Parathyroid adenoma (tissue), 2 donors: ENCODE results near the gene GHR.
A peak's percentile ranks its signal among the peaks of the same experiment; 100 is the strongest.

Experiments used
- H2AFZ ChIP-seq: fragments of 300-600 bp; sonication (generic); one replicate; pipeline ENCODE4 v1.7.0; 2017; ENCODE audit warnings: antibody characterized with exemption, mild to moderate bottlenecking
- H3K27ac ChIP-seq: fragments of 300-600 bp; sonication (generic); one replicate; pipeline ENCODE4 v1.7.0; 2017
- H3K27me3 ChIP-seq: fragments of 300-600 bp; sonication (generic); one replicate; pipeline ENCODE4 v1.7.0; 2017; ENCODE audit warnings: low read length; ENCODE audit not compliant: control insufficient read depth, insufficient read depth
- H3K36me3 ChIP-seq: fragments of 300-600 bp; sonication (generic); one replicate; pipeline ENCODE4 v1.7.0; 2017; ENCODE audit warnings: low read length; ENCODE audit not compliant: control insufficient read depth, insufficient read depth
- H3K4me1 ChIP-seq: fragments of 300-600 bp; sonication (generic); one replicate; pipeline ENCODE4 v1.7.0; 2017; ENCODE audit warnings: control low read depth
- H3K4me2 ChIP-seq: fragments of 300-600 bp; sonication (generic); one replicate; pipeline ENCODE4 v1.7.0; 2017; ENCODE audit warnings: low read length
- H3K4me3 ChIP-seq: fragments of 300-600 bp; sonication (generic); one replicate; pipeline ENCODE4 v1.7.0; 2017; ENCODE audit warnings: low read depth, low read length
- H3K79me2 ChIP-seq: fragments of 300-600 bp; sonication (generic); one replicate; pipeline ENCODE4 v1.7.0; 2017; ENCODE audit warnings: control low read depth
- H3K9ac ChIP-seq: fragments of 300-600 bp; sonication (generic); one replicate; pipeline ENCODE4 v1.7.0; 2017; ENCODE audit warnings: mild to moderate bottlenecking
- H3K9me3 ChIP-seq: fragments of 300-600 bp; sonication (generic); one replicate; pipeline ENCODE4 v1.7.0; 2017; ENCODE audit warnings: low read length; ENCODE audit not compliant: control insufficient read depth
- CTCF ChIP-seq: fragments of 300-600 bp; sonication (generic); IDR thresholded peaks from one replicate; pipeline ENCODE4 v1.7.0; 2017; ENCODE audit warnings: antibody characterized with exemption, mild to moderate bottlenecking
- donor health status: primary hyperparathyroidism.

GHR gene

GRCh38 chr5:42566652-42567295 lies 143.5 kb downstream of the GHR start:
- Histone ChIP-seq H3K36me3 (no peaks in the 10 kb centered on the region), H3K9ac (no peak overlapping the region), H3K9me3 (no peaks in the 10 kb centered on the region), H3K27me3 (no peaks in the 10 kb centered on the region), H3K27ac (peak overlapping the region; percentile 15), H3K4me3 (no peak overlapping the region), H2AFZ (peak overlapping the region; percentile 63), H3K4me2 (peak overlapping the region; percentile 21), H3K79me2 (peaks cover 2% of the 10 kb centered on the region), H3K4me1 (peaks cover 33% of the 10 kb centered on the region)
- TF ChIP-seq CTCF, result no peak

- no peak for TF ChIP-seq CTCF
- Histone ChIP-seq H3K9me3 (no peaks in the 10 kb centered on the region), H2AFZ (no peak overlapping the region), H3K36me3 (no peaks in the 10 kb centered on the region), H3K79me2 (peaks cover 2% of the 10 kb centered on the region), H3K4me1 (peaks cover 28% of the 10 kb centered on the region), H3K27me3 (no peaks in the 10 kb centered on the region), H3K4me3 (no peak overlapping the region), H3K4me2 (no peak overlapping the region), H3K9ac (no peak overlapping the region), H3K27ac (no peak overlapping the region)
These were observed 146.1 kb downstream of the GHR start for GRCh38 chr5:42569325-42569724.

GRCh38 chr5:42569953-42570548 lies 146.8 kb downstream of the GHR start:
- H3K9me3 ChIP-seq, result no peaks in the 10 kb centered on the region
- H3K27me3 ChIP-seq, result no peaks in the 10 kb centered on the region
- no peaks in the 10 kb centered on the region for H3K36me3 ChIP-seq
- no peak overlapping the region for H3K27ac ChIP-seq
- no peak overlapping the region for H3K4me2 ChIP-seq
- no peak overlapping the region for H2AFZ ChIP-seq
- peaks cover 25% of the 10 kb centered on the region for H3K4me1 ChIP-seq
- no peak overlapping the region for H3K4me3 ChIP-seq
- no peak for TF ChIP-seq CTCF
- no peak overlapping the region for H3K9ac ChIP-seq
- peaks cover 1% of the 10 kb centered on the region for H3K79me2 ChIP-seq

- Histone ChIP-seq H3K36me3 (no peaks in the 10 kb centered on the region), H3K4me1 (peaks cover 14% of the 10 kb centered on the region), H3K4me3 (no peak overlapping the region), H3K9ac (no peak overlapping the region), H3K27ac (no peak overlapping the region), H3K27me3 (no peaks in the 10 kb centered on the region), H3K79me2 (no peaks in the 10 kb centered on the region), H3K9me3 (no peaks in the 10 kb centered on the region), H3K4me2 (no peak overlapping the region), H2AFZ (no peak overlapping the region)
- no peak for TF ChIP-seq CTCF
These were observed 148.0 kb downstream of the GHR start for GRCh38 chr5:42570966-42571960.
